K562 (cell line): Measurements from ENCODE around the gene LAPTM4A. TPM values are rescaled to one million over a fixed set of nuclear protein-coding genes. Genes with fewer than 3 reads are reported as not detected.

Source experiments
- ATAC-seq: fragments of 200-7000 bp; cut with Tn5 transposase; 3 replicates; pipeline ENCODE4 v1.9.1; 2020; ENCODE audit warnings: moderate library complexity
- BruUV-seq: library from RNA; stranded (reverse); fragments of 400-500 nt; replicated peaks from 2 replicates; lab custom pipeline; 2021; lab: Mats Ljungman, UMichigan
- CTCF ChIA-PET: fragments of 300-600 bp; formaldehyde crosslinking; extraction: SDS; loops from one replicate; lab custom pipeline; 2021; ENCODE audit warnings: low intra/inter-chr PET ratio; lab: Yijun Ruan, JAX
- POLR2A ChIA-PET: fragments of 300-600, 350-650 bp; sonication (Branson Sonifier 250); formaldehyde crosslinking; extraction: SDS; loops from one replicate; lab custom pipeline; 2021; ENCODE audit warnings: antibody characterized with exemption, inconsistent platforms; lab: Yijun Ruan, JAX
- DNase-seq, 4 experiments: peaks; one replicate each; pipeline versions ENCODE4 v3.0.0 to v3.0.0-alpha.2; 2011 to 2018; ENCODE audit warnings: low spot score in 3 of 4, mixed read lengths in 3 of 4; ENCODE audit errors: extremely low read depth in 1 of 4
- FAIRE-seq: peaks from 2 replicates; lab custom pipeline; 2011; peaks lifted over from hg19 to GRCh38; lab: Jason Lieb, UNC
- H2AFZ ChIP-seq: 2 replicates; pipeline ENCODE4 v1.6.0; 2011; ENCODE audit warnings: low read depth, low read length, control low read depth, inconsistent platforms
- H3K27ac ChIP-seq: fragments of 200-600 bp; 3 replicates; pipeline ENCODE4 v1.8.0; 2011; ENCODE audit warnings: low read depth, mild to moderate bottlenecking, control low read depth, inconsistent platforms, low read length, moderate library complexity, mixed read lengths; ENCODE audit errors: extremely low read depth
- H3K27me3 ChIP-seq, 2 experiments: fragments of 300-600 bp in 1 of 2; 2 replicates in 1 of 2; 3 replicates in 1 of 2; pipeline versions ENCODE4 v1.6.0 to v1.8.0; 2011; ENCODE audit warnings: inconsistent platforms in 2 of 2, low read length in 2 of 2, mild to moderate bottlenecking in 1 of 2, mixed read lengths in 1 of 2, moderate library complexity in 1 of 2; ENCODE audit not compliant: control insufficient read depth in 2 of 2, insufficient read depth in 2 of 2
- H3K36me3 ChIP-seq: fragments of 300-600 bp; 3 replicates; pipeline ENCODE4 v1.8.0; 2011; ENCODE audit warnings: mild to moderate bottlenecking, low read length, inconsistent platforms; ENCODE audit not compliant: control insufficient read depth, insufficient read depth
- H3K4me1 ChIP-seq, 2 experiments: fragments of 200-600 bp in 1 of 2; replicated peaks in 1 of 2; 2 replicates in 1 of 2; 3 replicates in 1 of 2; pipeline versions ENCODE4 v1.5.1 to v1.8.0; 2011; ENCODE audit warnings: inconsistent platforms in 2 of 2, low read length in 2 of 2, mild to moderate bottlenecking in 1 of 2, mixed read lengths in 1 of 2, moderate library complexity in 1 of 2; ENCODE audit not compliant: control insufficient read depth in 2 of 2, insufficient read depth in 2 of 2
- H3K4me2 ChIP-seq: 2 replicates; pipeline ENCODE4 v1.6.1; 2011; ENCODE audit warnings: low read length, control low read depth, inconsistent platforms, mixed read lengths; ENCODE audit not compliant: insufficient read depth
- H3K4me3 ChIP-seq: fragments of 200-600 bp; sonication (generic), shearing (Covaris generic); 2 replicates; pipeline ENCODE4 v1.5.1; 2016; ENCODE audit warnings: control low read depth, inconsistent platforms
- H3K79me2 ChIP-seq: fragments of 200-600 bp; 3 replicates; pipeline ENCODE4 v1.8.0; 2011; ENCODE audit warnings: low read length, inconsistent platforms; ENCODE audit not compliant: control insufficient read depth, insufficient read depth
- H3K9ac ChIP-seq, 2 experiments: 2 replicates each; pipeline versions ENCODE4 v1.6.0 to v1.6.1; 2011; ENCODE audit warnings: low read depth in 2 of 2, low read length in 2 of 2, control low read depth in 1 of 2, inconsistent platforms in 1 of 2, mild to moderate bottlenecking in 1 of 2, mixed read lengths in 1 of 2; ENCODE audit not compliant: insufficient read depth in 1 of 2
- H3K9me1 ChIP-seq: one replicate; pipeline ENCODE4 v1.6.0; 2011; ENCODE audit warnings: inconsistent platforms, mild to moderate bottlenecking, low read length, moderate library complexity; ENCODE audit not compliant: control insufficient read depth, insufficient read depth
- H3K9me3 ChIP-seq: replicated peaks from 2 replicates; pipeline ENCODE4 v1.5.1; 2011; ENCODE audit warnings: low read depth, low read length, inconsistent platforms; ENCODE audit not compliant: control insufficient read depth, insufficient read depth
- H4K20me1 ChIP-seq: replicated peaks from 2 replicates; pipeline ENCODE4 v1.6.1; 2011; ENCODE audit warnings: low read length, inconsistent platforms, mixed read lengths; ENCODE audit not compliant: control insufficient read depth, insufficient read depth
- BACH1 ChIP-seq: fragments of 200-800 bp; sonication (Bioruptor generic); IDR thresholded peaks from 2 replicates; pipeline ENCODE4 v1.6.1; 2016; ENCODE audit warnings: missing genetic modification characterization, missing compliant biosample characterization
- CBFA2T2 ChIP-seq: fragments of 450-650 bp; conservative IDR thresholded peaks from 2 replicates; pipeline ENCODE4 v1.6.1; 2017; ENCODE audit warnings: mild to moderate bottlenecking
- CBFA2T3 ChIP-seq: fragments of 450-650 bp; IDR thresholded peaks from 2 replicates; pipeline ENCODE4 v1.6.1; 2017
- CEBPG ChIP-seq, 3 experiments: fragments of 200-800 bp in 1 of 3; sonication (Bioruptor generic) in 1 of 3; sonication (generic) in 1 of 3; formaldehyde crosslinking in 1 of 3; IDR thresholded peaks in 2 of 3; conservative IDR thresholded peaks in 1 of 3; 2 replicates each; pipeline versions ENCODE4 v1.6.1 to v1.8.0; 2016 to 2022; ENCODE audit warnings: missing compliant biosample characterization in 2 of 3, missing genetic modification characterization in 2 of 3, mild to moderate bottlenecking in 1 of 3, missing genetic modification reagents in 1 of 3
- EGR1 ChIP-seq: fragments of 450-650 bp; conservative IDR thresholded peaks from 2 replicates; pipeline ENCODE4 v1.6.1; 2017; ENCODE audit warnings: mild to moderate bottlenecking
- EP300 ChIP-seq: IDR thresholded peaks from 2 replicates; pipeline ENCODE4 v1.6.1; 2012; ENCODE audit warnings: low read length, improper control_type of control experiment
- JUN ChIP-seq, 2 experiments: sonication (generic) in 1 of 2; formaldehyde crosslinking in 1 of 2; IDR thresholded peaks; 2 replicates each; pipeline versions ENCODE4 v1.6.1 to v1.8.0; 2012 to 2022; ENCODE audit warnings: borderline replicate concordance in 2 of 2, mild to moderate bottlenecking in 2 of 2, improper control_type of control experiment in 1 of 2, low read depth in 1 of 2, low read length in 1 of 2, missing genetic modification reagents in 1 of 2
- KLF16 ChIP-seq: IDR thresholded peaks from 2 replicates; pipeline ENCODE4 v1.6.1; 2016; ENCODE audit warnings: antibody characterized with exemption
- MAZ ChIP-seq, 2 experiments: fragments of 450-650 bp in 1 of 2; sonication (generic) in 1 of 2; formaldehyde crosslinking; IDR thresholded peaks in 1 of 2; conservative IDR thresholded peaks in 1 of 2; 2 replicates each; pipeline versions ENCODE4 v1.4.0 to v1.5.0; 2020; ENCODE audit warnings: mild to moderate bottlenecking in 1 of 2, missing genetic modification reagents in 1 of 2
- MXD1 ChIP-seq: fragments of 250-450 bp; sonication (Bioruptor Pico); IDR thresholded peaks from 2 replicates; pipeline ENCODE4 v1.8.0; 2021; ENCODE audit warnings: borderline replicate concordance, mild to moderate bottlenecking, moderate library complexity; ENCODE audit not compliant: poor library complexity, severe bottlenecking
- RBM17 ChIP-seq: fragments of 200-400 bp; formaldehyde crosslinking; IDR thresholded peaks from 2 replicates; pipeline ENCODE4 v1.6.1; 2017; ENCODE audit warnings: low read depth, mild to moderate bottlenecking, low read length, borderline replicate concordance
- SIN3A ChIP-seq, 2 experiments: fragments of 150-350 bp in 1 of 2; IDR thresholded peaks; 2 replicates each; pipeline ENCODE4 v1.6.1; 2011 to 2016; ENCODE audit warnings: borderline replicate concordance in 2 of 2, low read depth in 2 of 2, low read length in 2 of 2, mild to moderate bottlenecking in 2 of 2, moderate library complexity in 2 of 2; ENCODE audit not compliant: control insufficient read depth in 1 of 2
- SMARCA4 ChIP-seq: fragments of 450-650 bp; IDR thresholded peaks from 2 replicates; pipeline ENCODE4 v1.6.1; 2016
- TCF3 ChIP-seq: sonication (generic); formaldehyde crosslinking; IDR thresholded peaks from 2 replicates; pipeline ENCODE4 v1.4.0; 2020; ENCODE audit warnings: mild to moderate bottlenecking, missing genetic modification reagents
- ZBED1 ChIP-seq: IDR thresholded peaks from 2 replicates; pipeline ENCODE4 v1.6.1; 2014
- ZEB2 ChIP-seq: fragments of 450-650 bp; IDR thresholded peaks from 2 replicates; pipeline ENCODE4 v1.6.1; 2016
- ZNF277 ChIP-seq: fragments of 250-450 bp; sonication (Bioruptor Pico); IDR thresholded peaks from 2 replicates; pipeline ENCODE4 v1.8.0; 2022; ENCODE audit warnings: inconsistent platforms, mild to moderate bottlenecking, moderate library complexity, borderline replicate concordance
- ZNF316 ChIP-seq: fragments of 450-650 bp; IDR thresholded peaks from 2 replicates; pipeline ENCODE4 v1.6.1; 2016
- WGBS: fragments of 100-300 bp; shearing (Covaris generic); methylation state at CpG from one replicate; pipeline ENCODE4 v1.1.6; 2016; ENCODE audit warnings: low coverage, mixed read lengths; ENCODE audit not compliant: insufficient coverage; ENCODE audit errors: missing lambda C conversion rate; 5-methylcytosine and 5-hydroxymethylcytosine counted together
- in situ Hi-C: fragments of 300-500 bp; cut with MboI; formaldehyde crosslinking; loops from 4 replicates; pipeline ENCODE4 v1.15.0; 2018; ENCODE audit warnings: inconsistent platforms, mixed read lengths
- intact Hi-C: fragments of 100-400 bp; cut with micrococcal nuclease; formaldehyde crosslinking; loops from 2 replicates; pipeline ENCODE4 v1.14.2; 2022
- polyA plus RNA-seq, 8 experiments: library from polyadenylated mRNA; depleted of rRNA in 4 of 8; stranded (reverse) in 5 of 8; unstranded in 3 of 8; fragments of >200 nt; fragmentation: Nextera tagmentation in 2 of 8; fragmentation: Illumina TruSeq in 1 of 8; extraction: Ambion mirVana in 2 of 8; extraction: Trizol in 1 of 8; gene quantifications; 2 replicates each; pipeline versions ENCODE4 v1.2.1 to v1.2.3, GENCODE V29; 2011 to 2014; ENCODE audit warnings: inconsistent platforms in 1 of 8, missing spikeins in 1 of 8
- total RNA-seq, 7 experiments: library from RNA; depleted of rRNA in 6 of 7; stranded (reverse); fragments of >200 nt in 6 of 7; fragmentation: Illumina TruSeq in 2 of 7; extraction: Trizol in 2 of 7; gene quantifications; 2 replicates each; pipeline versions ENCODE4 v1.2.1 to v1.2.3, GENCODE V29; 2011 to 2021; ENCODE audit warnings: low replicate concordance in 1 of 7

The LAPTM4A gene
- total and polyA plus RNA-seq, 9 of the 15 experiments (the other 6 are each of a cell fraction or from before 2014, with no cell fraction given): 13.4 to 157 (median 50.1) TPM

GRCh38 chr2:20050104-20050645 lies 1.3 kb downstream of the LAPTM4A start:
- Histone ChIP-seq H4K20me1 (peaks cover 21% of the 10 kb centered on the region), H3K36me3 (peaks cover 7% of the 10 kb centered on the region; the same call in 1 of the 3 replicates), H3K4me1 (peaks cover 0 to 27% of the 10 kb centered on the region in 2 experiments; a peak in 3 of 5 replicates), H3K27me3 (no peaks in the 10 kb centered on the region), H3K9me3 (no peaks in the 10 kb centered on the region), H3K4me3 (peak overlapping the region; percentile 70), H3K9ac (peak overlapping the region; percentile 94 to 95; a peak in 3 of 4 replicates), H3K79me2 (peaks cover 58% of the 10 kb centered on the region), H2AFZ (no peak overlapping the region), H3K9me1 (no peaks in the 10 kb centered on the region), H3K27ac (peak overlapping the region; percentile 98), H3K4me2 (peak overlapping the region; percentile 97)
- DNase-seq: peak; percentile 34 to 80 (median 42)
- peak; percentile 13 for ATAC-seq
- FAIRE-seq: peak; percentile 88
- intact Hi-C loops: loop anchor here (1.0 to 5.0 kb wide), 2 partner anchors 41 to 148 kb away; partner anchors contain the start of gene TTC32
- in situ Hi-C loops: no loop called here
- ChIA-PET CTCF (interaction anchor here (0.6 to 1.2 kb wide), 2 partner anchors 10 to 43 kb away, joined by 3 read pairs; no protein-coding TSS in a partner anchor), POLR2A (interaction anchor here (1.5 to 2.7 kb wide), 4 partner anchors 8 to 35 kb away, joined by 4 to 20 read pairs (median 6); no protein-coding TSS in a partner anchor)
- BruUV-seq: no TSS peak
- WGBS: 0% methylated on average over 10 of the region's 10 CpGs
- TF ChIP-seq KLF16 (peak; percentile 47; the same call in 1 of the 2 replicates), RBM17 (no peak), CBFA2T2 (peak; percentile 47; the same call in 1 of the 2 replicates), MXD1 (CRISPR knock-in tag) (no peak), JUN (IDR thresholded peaks at IDR 0.05; ENCODE audit: borderline replicate concordance, low read depth, low read length) (no peak), JUN (CRISPR knock-in tag; IDR thresholded peaks at IDR 0.05; ENCODE audit: borderline replicate concordance) (peak; percentile 47; the same call in 1 of the 2 replicates), CEBPG (CRISPR knock-in tag; IDR thresholded peaks at IDR 0.05) (0 out of 2 replicates have a peak, but pooled peaks have one; percentile 9), CEBPG (tag; conservative IDR thresholded peaks at IDR 0.05 in 1 of 2, IDR thresholded peaks at IDR 0.05 in 1 of 2) (no peak), MAZ (CRISPR knock-in tag; conservative IDR thresholded peaks at IDR 0.05 in 1 of 2, IDR thresholded peaks at IDR 0.05 in 1 of 2) (0 out of 4 replicates have a peak, but pooled peaks of 1 of the 2 experiments have one; percentile 19), ZNF316 (peak; percentile 73), TCF3 (peak; percentile 55; the same call in 1 of the 2 replicates), EGR1 (0 out of 2 replicates have a peak, but pooled peaks have one; percentile 17), EP300 (peak; percentile 18; the same call in 1 of the 2 replicates), ZEB2 (no peak), ZBED1 (0 out of 2 replicates have a peak, but pooled peaks have one; percentile 32), ZNF277 (CRISPR knock-in tag) (no peak), SMARCA4 (peak; percentile 72), CBFA2T3 (peak; percentile 74), BACH1 (peak; percentile 57; the same call in 1 of the 2 replicates), SIN3A (IDR thresholded peaks at IDR 0.05; ENCODE audit: borderline replicate concordance in 2 of 2, control insufficient read depth in 1 of 2, low read depth in 2 of 2, low read length in 2 of 2) (peak in 1 of 2 experiments; percentile 42; a peak in 1 of 4 replicates)
